Stomach (tissue), 9 donors: ENCODE data around the gene FAT3. TPM values are rescaled to one million over a fixed set of nuclear protein-coding genes. Genes with fewer than 3 reads are reported as not detected.
A peak's percentile ranks its signal among the peaks of the same experiment; 100 is the strongest.

Experiments
- DNase-seq, 2 donors: peaks; one replicate each; pipeline versions ENCODE4 v3.0.0 to v3.0.0-alpha.2; 2013 to 2019
- H3K27ac ChIP-seq, 5 donors: fragments of 200-600 bp in 4 of 5; sonication (generic) in 4 of 5; one replicate each; pipeline ENCODE4 v1.5.1; 2013 to 2019; ENCODE audit warnings: mild to moderate bottlenecking in 1 of 5, moderate library complexity in 1 of 5
- H3K27me3 ChIP-seq, 3 donors: fragments of 200-600 bp; sonication (generic); one replicate each; pipeline ENCODE4 v1.5.1; 2017 to 2019; ENCODE audit warnings: mixed run types in 1 of 3
- H3K36me3 ChIP-seq, 4 donors: fragments of 200-600 bp; sonication (generic); 1 replicate in 3 of 4; 2 replicates in 1 of 4; pipeline ENCODE4 v1.5.1; 2016 to 2019
- H3K4me1 ChIP-seq, 4 donors: fragments of 200-600 bp; sonication (generic); one replicate each; pipeline ENCODE4 v1.5.1; 2016 to 2019
- H3K4me3 ChIP-seq, 4 donors: fragments of 200-600 bp; sonication (generic) in 3 of 4; one replicate each; pipeline ENCODE4 v1.5.1; 2016 to 2019; ENCODE audit warnings: mild to moderate bottlenecking in 1 of 4
- H3K9me3 ChIP-seq, 4 donors: fragments of 200-600 bp; sonication (generic); one replicate each; pipeline ENCODE4 v1.5.1; 2016 to 2019
- EP300 ChIP-seq: sonication (generic); formaldehyde crosslinking; IDR thresholded peaks from one replicate; pipeline ENCODE4 v1.6.1; 2017; ENCODE audit warnings: antibody characterized with exemption
- POLR2A ChIP-seq, 4 donors: fragments of 450-650 bp; IDR thresholded peaks; one replicate each; pipeline ENCODE4 v1.6.1; 2016; ENCODE audit warnings: antibody characterized with exemption in 4 of 4, control low read depth in 2 of 4, mild to moderate bottlenecking in 1 of 4, moderate library complexity in 1 of 4
- POLR2AphosphoS5 ChIP-seq, 3 donors: sonication (generic); formaldehyde crosslinking; IDR thresholded peaks; one replicate each; pipeline ENCODE4 v1.6.1; 2016; ENCODE audit warnings: antibody characterized with exemption in 3 of 3
- WGBS, 5 donors: extraction: QIAGEN DNeasy Blood & Tissue Kit in 3 of 5; methylation state at CpG; one replicate each; pipeline versions ENCODE4 v1.1.5 to v1.1.7; 2013 to 2018; 5-methylcytosine and 5-hydroxymethylcytosine counted together
- intact Hi-C: fragments of 100-400 bp; cut with DNase I; formaldehyde crosslinking; loops from one replicate; pipeline ENCODE4 v1.15.1; 2023; ENCODE audit warnings: low total_unique reads
- polyA plus RNA-seq, 3 donors: library from polyadenylated mRNA; stranded (reverse); fragments of 200-250 nt; gene quantifications; one replicate each; pipeline ENCODE4 v1.2.3, GENCODE V29; 2013
- total RNA-seq, 5 donors: library from RNA; depleted of rRNA; stranded (reverse); fragments of >200 nt; gene quantifications; one replicate each; pipeline versions ENCODE4 v1.1.0 to v1.2.3, GENCODE V29; 2014 to 2016
- TF ChIP-seq, protein P1 (sequence below), 7 experiments: fragments of 450-650 bp in 4 of 7; fragments of 200-600 bp in 3 of 7; sonication (generic) in 3 of 7; IDR thresholded peaks; one replicate each; pipeline ENCODE4 v1.5.1; 2016 to 2019; ENCODE audit warnings: antibody characterized with exemption in 7 of 7, control low read depth in 2 of 7, mild to moderate bottlenecking in 1 of 7
- donor health status: healthy with polysubstance abuse.
- donor health status: Bipolar disorder and iron deficiency.
- donor health status: healthy.

Gene FAT3
- total and polyA plus RNA-seq, 8 donors: under 0.01 to 54.3 (median 2.4) TPM

DNA sequence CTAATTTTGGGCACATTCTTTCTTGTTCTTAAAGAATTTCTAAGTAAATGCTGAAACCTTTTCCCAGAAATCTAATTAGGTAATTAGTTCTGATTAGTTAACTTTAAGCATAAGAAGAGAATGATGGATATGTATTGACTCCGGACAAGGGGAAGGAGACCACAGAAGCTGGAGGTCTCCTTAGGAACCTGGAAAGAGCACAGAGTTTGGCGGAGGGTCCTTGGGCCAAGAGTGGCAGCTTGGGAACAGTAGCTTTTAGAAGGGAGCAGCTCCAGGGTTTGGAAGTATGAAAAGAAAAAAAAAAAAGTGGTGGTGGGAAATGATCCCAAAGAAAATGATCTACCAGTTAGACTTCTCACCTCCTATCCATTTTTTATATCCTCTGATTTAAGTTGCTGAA, 42.7 kb downstream of the FAT3 start:
- DNase-seq: no peak
- intact Hi-C loops: no loop called here
- H3K27me3 ChIP-seq: no peaks in the 10 kb centered on the region
- H3K36me3 ChIP-seq: no peaks in the 10 kb centered on the region
- H3K27ac ChIP-seq: no peak overlapping the region
- WGBS, 5 donors: 79 to 92% (median 81%) methylated on average over 2 of the region's 2 CpGs
- H3K4me3 ChIP-seq: no peak overlapping the region
- H3K9me3 ChIP-seq: no peaks in the 10 kb centered on the region
- TF ChIP-seq, protein P1, sequence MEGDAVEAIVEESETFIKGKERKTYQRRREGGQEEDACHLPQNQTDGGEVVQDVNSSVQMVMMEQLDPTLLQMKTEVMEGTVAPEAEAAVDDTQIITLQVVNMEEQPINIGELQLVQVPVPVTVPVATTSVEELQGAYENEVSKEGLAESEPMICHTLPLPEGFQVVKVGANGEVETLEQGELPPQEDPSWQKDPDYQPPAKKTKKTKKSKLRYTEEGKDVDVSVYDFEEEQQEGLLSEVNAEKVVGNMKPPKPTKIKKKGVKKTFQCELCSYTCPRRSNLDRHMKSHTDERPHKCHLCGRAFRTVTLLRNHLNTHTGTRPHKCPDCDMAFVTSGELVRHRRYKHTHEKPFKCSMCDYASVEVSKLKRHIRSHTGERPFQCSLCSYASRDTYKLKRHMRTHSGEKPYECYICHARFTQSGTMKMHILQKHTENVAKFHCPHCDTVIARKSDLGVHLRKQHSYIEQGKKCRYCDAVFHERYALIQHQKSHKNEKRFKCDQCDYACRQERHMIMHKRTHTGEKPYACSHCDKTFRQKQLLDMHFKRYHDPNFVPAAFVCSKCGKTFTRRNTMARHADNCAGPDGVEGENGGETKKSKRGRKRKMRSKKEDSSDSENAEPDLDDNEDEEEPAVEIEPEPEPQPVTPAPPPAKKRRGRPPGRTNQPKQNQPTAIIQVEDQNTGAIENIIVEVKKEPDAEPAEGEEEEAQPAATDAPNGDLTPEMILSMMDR (IDR thresholded peaks at IDR 0.05): no peak
- H3K4me1 ChIP-seq: peaks cover 0 to 31% (median 8%) of the 10 kb centered on the region in 4 donors

DNA sequence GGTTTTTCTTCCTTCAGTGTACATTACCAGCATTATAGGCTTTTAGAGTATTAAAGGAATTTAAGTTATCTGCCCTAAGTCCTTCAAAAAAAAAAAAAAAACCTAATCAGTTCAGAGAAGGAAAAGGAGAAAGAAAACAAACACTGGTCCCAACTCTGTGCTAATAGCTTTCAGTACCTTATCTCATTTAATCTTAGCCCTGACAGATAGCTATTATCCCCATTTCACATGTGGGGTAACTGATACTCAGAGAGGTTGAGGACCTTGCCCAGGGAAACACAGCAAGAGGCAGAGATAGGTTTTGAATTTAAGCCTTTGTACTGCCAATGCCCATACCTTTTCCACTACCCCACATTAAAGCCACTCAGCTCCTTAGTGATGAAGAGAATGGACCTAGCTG, 43.4 kb downstream of the FAT3 start:
- H3K27ac ChIP-seq: no peak overlapping the region
- intact Hi-C loops: no loop called here

DNA sequence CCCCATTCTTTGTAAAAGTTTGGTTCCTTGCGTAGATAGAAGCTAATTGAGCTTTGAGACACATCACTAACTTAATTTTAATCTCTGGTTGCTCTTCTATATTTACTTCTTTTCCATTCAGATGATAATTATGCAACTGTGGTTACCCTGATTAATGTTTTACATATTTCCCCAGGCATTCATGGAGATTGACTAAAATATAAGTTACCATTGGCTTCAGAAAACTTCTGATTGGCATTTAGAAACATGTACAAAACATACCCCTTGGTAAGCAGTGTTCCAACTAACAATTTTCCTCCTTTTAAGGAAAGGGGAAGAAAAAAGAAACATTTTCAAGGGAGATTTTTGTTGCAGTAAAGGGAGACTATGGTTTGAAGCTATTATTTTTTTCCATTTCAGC, 43.9 kb downstream of the FAT3 start:
- Histone ChIP-seq H3K36me3 (no peaks in the 10 kb centered on the region), H3K4me3 (no peak overlapping the region), H3K27me3 (no peaks in the 10 kb centered on the region), H3K9me3 (no peaks in the 10 kb centered on the region), H3K27ac (peak overlapping the region in 1 of 5 donors; percentile 49), H3K4me1 (peaks cover 0 to 31% (median 8%) of the 10 kb centered on the region in 4 donors)
- WGBS, 5 donors: 71 to 92% (median 89%) methylated on average over 1 of the region's 1 CpG
- DNase-seq: no peak
- intact Hi-C loops: no loop called here
- TF ChIP-seq POLR2AphosphoS5 (IDR thresholded peaks at IDR 0.05) (no peak), POLR2A (IDR thresholded peaks at IDR 0.05) (no peak), EP300 (no peak)
- TF ChIP-seq, protein P1 (IDR thresholded peaks at IDR 0.05): no peak

More for the DNA sequence above, 43.4 kb downstream of the FAT3 start:
- H3K27me3 ChIP-seq: no peaks in the 10 kb centered on the region
- H3K4me1 ChIP-seq: peaks cover 0 to 31% (median 8%) of the 10 kb centered on the region in 4 donors
- no peak overlapping the region for H3K4me3 ChIP-seq
- no peaks in the 10 kb centered on the region for H3K9me3 ChIP-seq
- no peaks in the 10 kb centered on the region for H3K36me3 ChIP-seq
- TF ChIP-seq POLR2AphosphoS5 (IDR thresholded peaks at IDR 0.05) (no peak), EP300 (no peak), POLR2A (IDR thresholded peaks at IDR 0.05) (no peak)
- TF ChIP-seq, protein P1 (IDR thresholded peaks at IDR 0.05): no peak
- DNase-seq: no peak

DNA sequence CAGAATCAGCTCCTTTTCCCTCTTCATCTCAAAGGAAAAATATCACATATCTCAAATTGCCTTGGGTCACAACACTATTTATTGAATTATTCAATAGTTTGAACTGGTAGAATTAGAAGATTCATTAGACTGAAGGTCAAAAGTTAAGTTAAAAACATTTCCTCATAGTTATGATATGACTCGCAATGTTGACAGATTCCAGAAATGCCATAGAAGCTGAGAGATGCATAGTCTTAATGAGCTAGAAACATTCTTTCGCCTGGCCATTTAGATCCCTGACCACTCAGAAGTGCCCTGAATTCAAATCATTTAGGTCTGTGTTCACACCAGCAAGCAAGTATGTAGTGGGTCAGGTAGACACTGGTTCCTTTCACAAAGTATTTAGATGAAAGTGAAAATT, 44.4 kb downstream of the FAT3 start:
- H3K4me1 ChIP-seq: peaks cover 0 to 31% (median 8%) of the 10 kb centered on the region in 4 donors
- no peak overlapping the region for H3K27ac ChIP-seq
- no peaks in the 10 kb centered on the region for H3K36me3 ChIP-seq
- WGBS, 5 donors: 46 to 59% (median 55%) methylated on average over 2 of the region's 2 CpGs
- H3K4me3 ChIP-seq: no peak overlapping the region
- peak in 1 of 2 donors; percentile 31 for DNase-seq
- H3K9me3 ChIP-seq: no peaks in the 10 kb centered on the region
- H3K27me3 ChIP-seq: no peaks in the 10 kb centered on the region
- intact Hi-C loops: no loop called here
- TF ChIP-seq POLR2A (IDR thresholded peaks at IDR 0.05): no peak

DNA sequence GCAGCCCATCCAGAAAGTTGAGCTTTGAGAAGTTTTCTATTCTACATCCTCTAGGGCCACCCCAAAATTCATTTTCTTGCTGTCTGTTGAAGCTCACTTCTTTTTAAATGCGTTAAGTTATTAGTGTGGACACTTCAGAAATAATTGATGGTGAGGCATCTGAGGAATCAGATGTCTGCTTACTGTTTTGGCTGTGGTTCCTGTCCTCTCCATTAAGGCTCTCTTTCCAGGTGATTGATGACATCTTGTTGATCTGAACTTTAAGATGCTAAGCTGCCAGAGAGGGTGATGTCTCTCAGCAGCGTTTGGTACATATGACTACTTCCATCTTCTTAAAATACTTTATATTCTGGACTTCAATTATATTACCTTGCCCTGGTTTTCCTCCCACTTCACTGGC, 45.2 kb downstream of the FAT3 start:
- WGBS, 5 donors: 74 to 88% (median 76%) methylated on average over 2 of the region's 2 CpGs

More for the DNA sequence above, 45.2 kb downstream of the FAT3 start:
- no peak for DNase-seq
- Histone ChIP-seq H3K27me3 (no peaks in the 10 kb centered on the region), H3K4me1 (peaks cover 0 to 31% (median 8%) of the 10 kb centered on the region in 4 donors), H3K36me3 (no peaks in the 10 kb centered on the region), H3K27ac (no peak overlapping the region), H3K9me3 (no peaks in the 10 kb centered on the region), H3K4me3 (no peak overlapping the region)
- no peak for TF ChIP-seq POLR2A (IDR thresholded peaks at IDR 0.05)
- TF ChIP-seq POLR2AphosphoS5 (IDR thresholded peaks at IDR 0.05): no peak
- TF ChIP-seq, protein P1 (IDR thresholded peaks at IDR 0.05): no peak
- no peak for TF ChIP-seq EP300
- intact Hi-C loops: no loop called here
